ENCODE data around the gene ZNF19.
"Not testable (repeated sequence)": the region's sequence is repeated elsewhere in the genome, so short reads cannot be mapped to it uniquely, and the experiment has no call there.

Gene ZNF19

DNA sequence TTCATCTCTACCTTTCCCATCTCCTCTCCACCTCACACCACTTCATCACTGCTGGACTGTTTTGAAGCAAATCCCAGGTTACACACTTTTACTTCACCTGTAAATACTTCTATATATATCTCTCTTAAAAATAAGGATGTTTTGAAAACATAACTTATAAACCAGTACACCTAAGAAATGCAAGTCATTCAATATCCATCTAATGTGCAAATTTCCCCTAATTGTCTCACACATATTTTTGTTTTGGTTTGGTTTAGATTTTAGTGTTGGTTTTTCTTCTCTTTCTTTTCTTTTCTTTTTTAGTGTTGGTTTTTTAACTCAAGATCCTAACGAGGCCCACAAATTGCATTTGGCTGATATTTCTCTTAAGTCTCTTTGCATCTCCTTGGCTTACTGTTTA, 17.9 kb upstream of the ZNF19 start:
- no peak for TF ChIP-seq JUND (IDR thresholded peaks at IDR 0.05; ENCODE audit: low read depth)
- in situ Hi-C loops (cut with HindIII; ENCODE audit: low pct_unique_long_range_greater_than_20kb, low sequenced_read_pairs) = no loop called here
- no peak for DNase-seq (ENCODE audit: low read depth in 1 of 2, low spot score in 1 of 2)

DNA sequence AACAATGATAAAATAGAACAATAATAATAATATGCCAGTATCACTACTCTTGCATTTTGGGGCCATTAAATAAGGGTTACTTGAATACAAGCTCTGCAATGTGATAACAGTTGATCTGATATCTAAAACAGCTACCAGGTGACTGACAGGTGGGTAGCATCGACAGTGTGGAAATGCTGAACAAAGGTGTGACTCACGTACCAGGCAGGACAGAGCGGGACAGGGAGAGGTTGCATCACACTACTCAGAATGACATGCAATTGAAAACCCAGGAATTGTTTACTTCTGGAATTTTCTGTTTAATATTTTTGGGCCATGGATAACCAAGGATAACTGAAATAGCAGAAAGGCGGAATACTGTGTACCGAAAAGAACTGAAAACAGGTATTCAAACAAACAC, 15.8 kb upstream of the ZNF19 start:
- in situ Hi-C loops (cut with HindIII; ENCODE audit: low pct_unique_long_range_greater_than_20kb, low sequenced_read_pairs) = no loop called here
- DNase-seq (ENCODE audit: low read depth in 1 of 2, low spot score in 1 of 2) = no peak
- no peak for TF ChIP-seq JUND (IDR thresholded peaks at IDR 0.05; ENCODE audit: low read depth)

- DNase-seq (ENCODE audit: low read depth in 1 of 2, low spot score in 1 of 2); in situ Hi-C loops (cut with HindIII; ENCODE audit: low pct_unique_long_range_greater_than_20kb, low sequenced_read_pairs): not testable (repeated sequence)
Measured at GRCh38 chr16:71504051-71504450, 14.9 kb upstream of the ZNF19 start.

GRCh38 chr16:71501547-71501946, 12.4 kb upstream of the ZNF19 start:
- DNase-seq (ENCODE audit: low read depth in 1 of 2, low spot score in 1 of 2) = no peak
- in situ Hi-C loops (cut with HindIII; ENCODE audit: low pct_unique_long_range_greater_than_20kb, low sequenced_read_pairs) = no loop called here
- no peak for TF ChIP-seq JUND (IDR thresholded peaks at IDR 0.05; ENCODE audit: low read depth)

DNA sequence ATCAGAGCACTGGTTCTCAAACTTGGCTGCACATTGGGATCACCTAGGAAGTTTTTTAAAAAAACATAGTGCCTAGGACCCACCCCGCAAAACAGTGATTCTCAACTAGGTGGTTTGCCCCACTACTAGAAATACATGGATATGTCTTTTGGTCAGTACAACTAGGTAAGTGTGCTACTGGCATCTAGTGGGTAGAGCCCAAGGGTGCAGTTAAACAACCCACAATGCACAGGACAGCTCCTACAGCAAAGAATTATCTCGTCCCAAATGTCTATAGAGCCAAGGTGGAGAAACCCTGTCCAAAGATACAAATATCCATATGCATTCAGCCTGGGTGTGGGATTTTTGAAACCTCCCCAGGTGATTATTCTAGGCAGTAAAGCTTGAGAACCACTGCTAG, 11.8 kb upstream of the ZNF19 start:
- in situ Hi-C loops (cut with HindIII; ENCODE audit: low pct_unique_long_range_greater_than_20kb, low sequenced_read_pairs) = no loop called here
- TF ChIP-seq JUND (IDR thresholded peaks at IDR 0.05; ENCODE audit: low read depth) = no peak
- DNase-seq (ENCODE audit: low read depth in 1 of 2, low spot score in 1 of 2) = no peak

- DNase-seq (ENCODE audit: low read depth in 1 of 2, low spot score in 1 of 2) = peak; percentile 62 to 77
- TF ChIP-seq JUND (IDR thresholded peaks at IDR 0.05; ENCODE audit: low read depth) = no peak
- in situ Hi-C loops (cut with HindIII; ENCODE audit: low pct_unique_long_range_greater_than_20kb, low sequenced_read_pairs) = no loop called here
Measured at GRCh38 chr16:71499775-71500364, 10.7 kb upstream of the ZNF19 start.

DNA sequence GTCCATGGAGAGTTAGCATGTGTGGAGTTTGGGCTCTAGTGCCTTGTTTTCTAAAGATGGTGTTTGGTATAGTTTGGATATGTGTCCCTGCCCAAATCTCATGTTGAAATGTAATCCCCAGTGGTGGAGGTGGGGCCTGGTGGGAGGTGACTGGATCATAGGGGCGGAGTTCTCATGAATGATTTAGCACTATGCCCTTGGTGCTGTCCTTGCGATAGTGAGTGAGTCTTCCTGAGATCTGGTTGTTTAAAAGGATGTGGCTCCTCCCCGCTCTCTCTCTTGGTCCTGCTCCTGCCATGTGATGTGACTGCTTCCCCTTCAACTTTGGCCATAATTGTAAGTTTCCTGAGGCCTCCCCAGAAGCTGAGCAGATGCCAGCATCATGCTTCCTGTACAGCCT, 8.9 kb upstream of the ZNF19 start:
- DNase-seq (ENCODE audit: low read depth in 1 of 2, low spot score in 1 of 2) = no peak
- in situ Hi-C loops (cut with HindIII; ENCODE audit: low pct_unique_long_range_greater_than_20kb, low sequenced_read_pairs) = no loop called here
- no peak for TF ChIP-seq JUND (IDR thresholded peaks at IDR 0.05; ENCODE audit: low read depth)

DNA sequence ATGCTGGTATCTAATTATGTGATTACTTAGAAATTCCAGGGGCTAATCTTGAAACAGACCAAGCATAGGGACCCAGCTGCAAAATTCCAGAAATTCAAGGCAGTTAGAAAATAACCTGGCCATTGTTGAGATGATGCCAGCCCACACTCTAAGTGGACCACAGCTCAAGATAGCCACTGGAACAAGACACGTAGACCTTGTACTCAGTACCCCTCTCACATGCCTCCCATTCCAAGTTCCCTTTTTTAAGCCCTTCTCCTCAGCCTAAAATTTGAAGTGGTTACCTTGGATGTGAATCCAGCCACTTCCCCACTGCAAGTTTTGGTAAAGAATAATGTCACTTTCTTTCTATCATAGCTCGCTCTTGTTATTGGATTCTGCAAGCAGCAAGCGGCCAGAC, 4.1 kb upstream of the ZNF19 start:
- in situ Hi-C loops (cut with HindIII; ENCODE audit: low pct_unique_long_range_greater_than_20kb, low sequenced_read_pairs) = no loop called here
- DNase-seq (ENCODE audit: low read depth in 1 of 2, low spot score in 1 of 2) = no peak
- no peak for TF ChIP-seq JUND (IDR thresholded peaks at IDR 0.05; ENCODE audit: low read depth)

DNA sequence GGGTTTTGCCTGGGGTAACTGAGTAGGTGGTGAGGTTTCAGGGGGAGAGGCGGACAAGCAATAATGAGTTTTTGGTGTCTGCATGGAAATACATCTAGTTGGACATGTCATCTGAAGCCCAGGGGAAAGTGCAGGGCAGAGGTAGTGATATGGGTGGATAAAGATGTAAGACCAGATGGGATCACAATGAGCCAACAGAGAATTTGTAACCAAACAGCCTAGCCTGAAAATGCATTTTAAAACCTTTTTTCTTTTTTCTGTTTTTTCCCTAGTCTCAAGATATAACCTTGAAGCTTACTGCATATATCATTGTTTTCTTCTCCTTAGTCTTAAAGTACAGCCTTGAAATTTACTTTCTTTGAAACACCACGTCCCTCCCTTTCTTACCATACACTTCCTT, 3.7 kb upstream of the ZNF19 start:
- TF ChIP-seq JUND (IDR thresholded peaks at IDR 0.05; ENCODE audit: low read depth) = no peak
- in situ Hi-C loops (cut with HindIII; ENCODE audit: low pct_unique_long_range_greater_than_20kb, low sequenced_read_pairs) = no loop called here
- no peak for DNase-seq (ENCODE audit: low read depth in 1 of 2, low spot score in 1 of 2)

DNA sequence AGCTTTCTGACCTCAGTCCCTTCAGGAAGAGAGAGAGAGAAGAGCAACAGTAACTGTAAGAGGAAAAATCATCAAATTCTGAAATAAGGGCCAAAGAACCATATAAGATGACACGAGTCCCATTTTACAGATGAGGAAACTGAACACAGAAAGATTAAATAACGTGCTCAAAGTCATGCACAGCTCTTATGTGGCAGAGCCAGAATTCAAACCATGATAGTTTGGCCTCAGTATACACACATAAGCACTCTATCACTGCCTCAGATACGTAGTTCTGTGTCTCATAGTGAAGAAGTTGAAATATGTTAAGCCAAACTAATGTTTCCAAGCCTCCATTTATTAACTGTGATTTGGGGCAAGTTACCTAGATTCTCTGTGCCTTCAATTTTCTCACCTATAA, 1.9 kb upstream of the ZNF19 start:
- in situ Hi-C loops (cut with HindIII; ENCODE audit: low pct_unique_long_range_greater_than_20kb, low sequenced_read_pairs) = no loop called here
- no peak for TF ChIP-seq JUND (IDR thresholded peaks at IDR 0.05; ENCODE audit: low read depth)
- no peak for DNase-seq (ENCODE audit: low read depth in 1 of 2, low spot score in 1 of 2)

- DNase-seq (ENCODE audit: low read depth in 1 of 2, low spot score in 1 of 2) = no peak
- no peak for TF ChIP-seq JUND (IDR thresholded peaks at IDR 0.05; ENCODE audit: low read depth)
- in situ Hi-C loops (cut with HindIII; ENCODE audit: low pct_unique_long_range_greater_than_20kb, low sequenced_read_pairs) = no loop called here
Measured at GRCh38 chr16:71490361-71490760, 1.2 kb upstream of the ZNF19 start.

DNA sequence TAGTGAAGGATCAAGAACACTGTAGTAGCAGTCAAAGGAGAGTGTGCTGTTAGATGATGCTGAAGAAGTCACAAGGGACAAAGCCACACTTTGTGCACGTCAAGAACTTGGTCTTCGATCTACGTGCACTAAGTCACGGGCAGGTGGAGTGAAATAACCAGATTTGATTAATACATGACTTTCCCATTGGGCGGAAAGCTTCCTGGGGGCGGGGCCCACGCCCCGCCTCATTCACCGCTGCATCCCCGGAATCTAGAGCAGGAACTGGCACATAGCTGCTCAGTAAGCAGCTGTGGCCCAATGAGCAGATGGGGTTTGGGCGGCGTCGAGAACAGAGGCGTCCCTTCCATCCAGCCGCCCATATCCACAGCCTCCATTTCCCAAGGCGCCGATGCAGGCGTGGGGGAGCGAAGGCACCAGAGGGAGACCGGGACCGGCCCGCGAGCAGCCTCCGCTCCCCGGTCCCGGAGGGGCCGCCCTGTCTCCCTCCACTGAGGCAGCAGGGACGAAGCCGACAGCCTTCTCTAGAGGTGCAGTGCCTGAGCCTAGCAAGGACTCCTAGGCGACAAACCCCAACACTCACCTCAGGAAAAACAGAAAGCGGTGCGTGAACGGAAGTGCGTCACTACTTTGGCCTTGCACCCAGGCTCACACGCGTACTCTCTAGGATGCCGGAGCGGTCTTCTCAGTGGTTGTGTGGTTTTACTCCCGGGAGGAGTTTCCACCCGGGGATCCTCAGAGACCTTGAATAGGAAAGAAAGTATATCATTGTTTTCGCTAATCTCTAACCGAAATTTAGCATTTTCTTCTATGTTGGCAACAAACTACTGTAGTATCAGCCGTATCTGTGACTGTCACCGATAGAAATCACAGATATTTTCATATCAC, 4.9 kb downstream of the ZNF19 start:
- in situ Hi-C loops (cut with HindIII; ENCODE audit: low pct_unique_long_range_greater_than_20kb, low sequenced_read_pairs) = no loop called here
- no peak for TF ChIP-seq JUND (IDR thresholded peaks at IDR 0.05; ENCODE audit: low read depth)
- DNase-seq (ENCODE audit: low read depth in 1 of 2, low spot score in 1 of 2) = peak; percentile 71 to 93

- no peak for DNase-seq (ENCODE audit: low read depth in 1 of 2, low spot score in 1 of 2)
- in situ Hi-C loops (cut with HindIII; ENCODE audit: low pct_unique_long_range_greater_than_20kb, low sequenced_read_pairs) = no loop called here
- TF ChIP-seq JUND (IDR thresholded peaks at IDR 0.05; ENCODE audit: low read depth) = no peak
Measured at GRCh38 chr16:71482569-71482968, 6.6 kb downstream of the ZNF19 start.
